Thyroid gland (tissue), 4 donors: ENCODE data around the gene RASGRP1.

ENCODE experiments used
- CTCF ChIP-seq, 6 experiments: fragments of 200-600 bp in 3 of 6; fragments of 450-650 bp in 3 of 6; sonication (generic) in 3 of 6; IDR thresholded peaks; one replicate each; pipeline ENCODE4 v1.5.1; 2016 to 2019; ENCODE audit warnings: antibody characterized with exemption in 6 of 6, mild to moderate bottlenecking in 2 of 6, inconsistent platforms in 1 of 6, moderate library complexity in 1 of 6
- POLR2A ChIP-seq, 2 donors: fragments of 450-650 bp; IDR thresholded peaks; one replicate each; pipeline ENCODE4 v1.6.1; 2017; ENCODE audit warnings: antibody characterized with exemption in 2 of 2, mild to moderate bottlenecking in 2 of 2, moderate library complexity in 1 of 2

GRCh38 chr15:38522922-38523321, 41.7 kb downstream of the RASGRP1 start:
- no peak for TF ChIP-seq CTCF (IDR thresholded peaks at IDR 0.05)
- TF ChIP-seq POLR2A (IDR thresholded peaks at IDR 0.05), result no peak
